HCT116 (cell line): ENCODE results near the gene TMEM156. TPM values are rescaled to one million over a fixed set of nuclear protein-coding genes. Genes with fewer than 3 reads are reported as not detected.

Experiments
- ATAC-seq: fragments of 200-7000 bp; cut with Tn5 transposase; 2 replicates; pipeline ENCODE4 v1.9.1; 2020; ENCODE audit warnings: mild to moderate bottlenecking, moderate library complexity
- BruUV-seq: library from RNA; stranded (reverse); fragments of 400-500 nt; replicated peaks from 2 replicates; lab custom pipeline; 2021; lab: Mats Ljungman, UMichigan
- CTCF ChIA-PET: fragments of 300-600 bp; sonication (Branson Sonifier 250); formaldehyde crosslinking; loops from one replicate; lab custom pipeline; 2021; ENCODE audit warnings: antibody characterized with exemption; lab: Charles Lee
- POLR2A ChIA-PET: fragments of 300-600, 350-600 bp; sonication (Branson Sonifier 250); formaldehyde crosslinking; loops from one replicate; lab custom pipeline; 2021; ENCODE audit warnings: antibody characterized with exemption; lab: Charles Lee
- RAD21 ChIA-PET, 2 experiments: fragments of 300-600 bp; sonication (Branson Sonifier 250); formaldehyde crosslinking; loops; one replicate each; lab custom pipeline; 2023; ENCODE audit warnings: low total read pairs in 2 of 2; ENCODE audit not compliant: uncharacterized antibody in 2 of 2, unreplicated experiment in 2 of 2, low non-redundant PET in 1 of 2; lab: Charles Lee
- DNase-seq: peaks from one replicate; pipeline ENCODE4 v3.0.0-alpha.2; 2010; ENCODE audit warnings: low read depth, low spot score
- H2AFZ ChIP-seq: fragments of 200-600 bp; shearing (Covaris generic), sonication (generic); 2 replicates; pipeline ENCODE4 v1.6.1; 2017; ENCODE audit warnings: low read depth, mixed run types, mixed read lengths, antibody characterized with exemption, low read length; ENCODE audit not compliant: poor library complexity, severe bottlenecking
- H3K27ac ChIP-seq: 2 replicates; pipeline ENCODE4 v1.5.1; 2012; ENCODE audit warnings: low read depth, low read length
- H3K27me3 ChIP-seq: fragments of 200-600 bp; sonication (generic); 2 replicates; pipeline ENCODE4 v1.6.1; 2016; ENCODE audit warnings: mixed run types, low read length, mixed read lengths; ENCODE audit not compliant: insufficient read depth
- H3K36me3 ChIP-seq, 2 experiments: fragments of 200-500 bp in 1 of 2; fragments of 200-600 bp in 1 of 2; sonication (Bioruptor generic) in 1 of 2; sonication (generic) in 1 of 2; 2 replicates each; pipeline versions ENCODE4 v1.5.1 to v1.6.1; 2014 to 2016; ENCODE audit warnings: low read length in 2 of 2, inconsistent platforms in 1 of 2, mixed read lengths in 1 of 2, mixed run types in 1 of 2; ENCODE audit not compliant: insufficient read depth in 2 of 2, control insufficient read depth in 1 of 2
- H3K4me1 ChIP-seq, 2 experiments: fragments of 200-600 bp in 1 of 2; sonication (generic) in 1 of 2; 2 replicates each; pipeline versions ENCODE4 v1.5.1 to v1.6.1; 2012 to 2017; ENCODE audit warnings: low read length in 2 of 2, inconsistent platforms in 1 of 2, mild to moderate bottlenecking in 1 of 2, mixed read lengths in 1 of 2, mixed run types in 1 of 2, moderate library complexity in 1 of 2; ENCODE audit not compliant: insufficient read depth in 2 of 2, control insufficient read depth in 1 of 2
- H3K4me2 ChIP-seq: fragments of 200-600 bp; sonication (generic); 2 replicates; pipeline ENCODE4 v1.6.1; 2017; ENCODE audit warnings: mixed run types, low read length, mixed read lengths
- H3K4me3 ChIP-seq, 2 experiments: fragments of 200-600 bp in 1 of 2; sonication (generic) in 1 of 2; replicated peaks in 1 of 2; 2 replicates each; pipeline ENCODE4 v1.5.1; 2011 to 2016; ENCODE audit warnings: low read length in 2 of 2, control low read depth in 1 of 2, low read depth in 1 of 2, mild to moderate bottlenecking in 1 of 2, mixed read lengths in 1 of 2, mixed run types in 1 of 2
- H3K79me2 ChIP-seq: fragments of 200-600 bp; sonication (generic); 2 replicates; pipeline ENCODE4 v1.6.1; 2017; ENCODE audit warnings: mild to moderate bottlenecking, mixed run types, low read length, moderate library complexity, mixed read lengths; ENCODE audit not compliant: insufficient read depth
- H3K9ac ChIP-seq: fragments of 200-600 bp; sonication (generic); 2 replicates; pipeline ENCODE4 v1.6.1; 2016; ENCODE audit warnings: low read length, mixed read lengths
- H3K9me2 ChIP-seq: fragments of 200-600 bp; sonication (generic), shearing (Covaris generic); 2 replicates; pipeline ENCODE4 v1.6.1; 2017; ENCODE audit warnings: mixed run types, mild to moderate bottlenecking, moderate library complexity; ENCODE audit not compliant: insufficient read depth
- H3K9me3 ChIP-seq, 2 experiments: fragments of 200-500 bp in 1 of 2; fragments of 200-600 bp in 1 of 2; sonication (Bioruptor generic) in 1 of 2; sonication (generic) in 1 of 2; 2 replicates each; pipeline ENCODE4 v1.6.1; 2014 to 2017; ENCODE audit warnings: low read length in 2 of 2, mixed read lengths in 2 of 2, inconsistent platforms in 1 of 2, low read depth in 1 of 2, mild to moderate bottlenecking in 1 of 2, mixed run types in 1 of 2, moderate library complexity in 1 of 2; ENCODE audit not compliant: control insufficient read depth in 1 of 2, insufficient read depth in 1 of 2
- H4K20me1 ChIP-seq: fragments of 200-600 bp; sonication (generic), shearing (Covaris generic); 2 replicates; pipeline ENCODE4 v1.6.1; 2017; ENCODE audit warnings: mixed run types, mild to moderate bottlenecking, moderate library complexity; ENCODE audit not compliant: insufficient read depth
- CBX3 ChIP-seq: IDR thresholded peaks from 2 replicates; pipeline ENCODE4 v1.6.1; 2012; ENCODE audit warnings: low read depth
- CEBPB ChIP-seq: IDR thresholded peaks from 2 replicates; pipeline ENCODE4 v1.6.1; 2012; ENCODE audit warnings: low read depth
- EGR1 ChIP-seq: IDR thresholded peaks from 2 replicates; pipeline ENCODE4 v1.6.1; 2012; ENCODE audit warnings: low read depth
- EZH2phosphoT487 ChIP-seq: fragments of 200-600 bp; IDR thresholded peaks from 2 replicates; pipeline ENCODE4 v1.6.1; 2018; ENCODE audit warnings: antibody characterized with exemption, borderline replicate concordance
- FOSL1 ChIP-seq: IDR thresholded peaks from 2 replicates; pipeline ENCODE4 v1.6.1; 2012; ENCODE audit warnings: low read depth
- JUND ChIP-seq: IDR thresholded peaks from 2 replicates; pipeline ENCODE4 v1.6.1; 2012
- POLR2A ChIP-seq: IDR thresholded peaks from 2 replicates; pipeline ENCODE4 v1.7.0; 2011; ENCODE audit warnings: borderline replicate concordance; ENCODE audit not compliant: insufficient read depth, insufficient read length; ENCODE audit errors: extremely low read depth
- POLR2AphosphoS5 ChIP-seq: IDR thresholded peaks from 2 replicates; pipeline ENCODE4 v1.6.1; 2011; ENCODE audit warnings: mild to moderate bottlenecking, low read depth, low read length, moderate library complexity
- RAD21 ChIP-seq: IDR thresholded peaks from 2 replicates; pipeline ENCODE4 v1.6.1; 2012; ENCODE audit warnings: low read depth, mild to moderate bottlenecking
- REST ChIP-seq: IDR thresholded peaks from 2 replicates; pipeline ENCODE4 v1.6.1; 2012; ENCODE audit warnings: low read depth
- SIN3A ChIP-seq: IDR thresholded peaks from 2 replicates; pipeline ENCODE4 v1.6.1; 2012; ENCODE audit warnings: low read depth
- SP1 ChIP-seq: IDR thresholded peaks from 2 replicates; pipeline ENCODE4 v1.6.1; 2012; ENCODE audit warnings: low read depth
- SRF ChIP-seq: IDR thresholded peaks from 2 replicates; pipeline ENCODE4 v1.6.1; 2012; ENCODE audit warnings: low read depth
- YY1 ChIP-seq: IDR thresholded peaks from 2 replicates; pipeline ENCODE4 v1.6.1; 2011; ENCODE audit warnings: low read length, low read depth, moderate library complexity, mild to moderate bottlenecking; ENCODE audit not compliant: insufficient replicate concordance; ENCODE audit errors: extremely low read depth
- ZFX ChIP-seq: fragments of 450-650 bp; IDR thresholded peaks from 2 replicates; pipeline ENCODE4 v1.6.1; 2017
- intact Hi-C: fragments of 100-400 bp; cut with micrococcal nuclease; formaldehyde crosslinking; loops from 2 replicates; pipeline ENCODE4 v1.10.0; 2022
- total RNA-seq: library from RNA; stranded (reverse); gene quantifications from one replicate; pipeline ENCODE4 v1.2.1, GENCODE V29; 2021; ENCODE audit not compliant: unreplicated experiment
- TF ChIP-seq, protein P1 (sequence below), 3 experiments: fragments of 200-600 bp in 1 of 3; sonication (generic) in 1 of 3; IDR thresholded peaks in 2 of 3; conservative IDR thresholded peaks in 1 of 3; 2 replicates each; pipeline ENCODE4 v1.5.1; 2012 to 2017; ENCODE audit warnings: low read depth in 2 of 3, low read length in 2 of 3, antibody characterized with exemption in 1 of 3, borderline replicate concordance in 1 of 3, control low read depth in 1 of 3, mild to moderate bottlenecking in 1 of 3, mixed read lengths in 1 of 3, mixed run types in 1 of 3, moderate library complexity in 1 of 3; ENCODE audit not compliant: insufficient read depth in 1 of 3

The TMEM156 gene
- total RNA-seq, 1 experiment from 2014 or later, result 0.22 TPM

DNA sequence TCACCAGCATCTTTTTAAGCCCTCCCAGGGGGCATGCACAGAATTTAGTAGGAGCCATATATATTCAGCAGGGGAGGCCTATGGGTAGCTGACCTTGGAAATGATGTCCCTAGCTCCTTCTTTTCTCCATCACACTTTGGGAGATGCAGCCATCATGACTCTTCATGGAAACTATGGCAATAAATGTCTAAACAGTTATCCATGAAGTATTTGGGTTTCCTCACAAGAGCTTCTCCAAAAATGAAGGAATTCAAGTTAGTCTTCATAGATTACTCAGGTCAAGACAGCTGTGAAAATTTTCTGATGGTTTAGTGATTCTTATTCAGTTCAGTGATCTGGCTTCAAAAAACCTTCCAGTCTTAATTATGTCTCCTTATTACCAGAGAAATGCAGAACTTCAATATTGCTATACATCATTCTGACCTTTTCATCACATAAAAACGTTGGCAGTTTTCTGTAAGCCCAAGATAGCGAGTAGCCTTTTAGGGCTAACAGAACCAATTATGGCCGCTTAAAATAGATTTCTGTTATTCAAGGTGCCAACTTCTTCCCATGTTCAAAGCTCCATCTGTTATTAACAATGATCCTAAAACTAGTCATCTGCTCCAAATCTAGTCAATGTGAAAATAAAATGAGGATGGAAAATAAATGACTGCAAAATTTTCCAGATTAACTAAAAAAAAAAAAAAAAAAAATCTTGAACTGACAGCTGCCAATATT, 52.5 kb downstream of the TMEM156 start:
- H3K4me2 ChIP-seq, result no peak overlapping the region
- DNase-seq, result no peak
- H2AFZ ChIP-seq, result no peak overlapping the region
- no peak overlapping the region for H3K4me3 ChIP-seq
- ATAC-seq, result no peak
- no peaks in the 10 kb centered on the region for H3K9me3 ChIP-seq
- ChIA-PET CTCF (no interaction called here), RAD21 (no interaction called here), POLR2A (no interaction called here)
- no peaks in the 10 kb centered on the region for H3K4me1 ChIP-seq
- H3K27me3 ChIP-seq, result no peaks in the 10 kb centered on the region
- no peak overlapping the region for H3K9ac ChIP-seq
- H3K79me2 ChIP-seq, result no peaks in the 10 kb centered on the region
- no peaks in the 10 kb centered on the region for H3K36me3 ChIP-seq
- no TSS peak for BruUV-seq
- intact Hi-C loops, result no loop called here
- no peak overlapping the region for H3K27ac ChIP-seq
- no peaks in the 10 kb centered on the region for H3K9me2 ChIP-seq
- H4K20me1 ChIP-seq, result no peaks in the 10 kb centered on the region
- no peak for TF ChIP-seq EGR1
- TF ChIP-seq YY1, result no peak
- TF ChIP-seq REST, result no peak
- TF ChIP-seq RAD21, result no peak
- no peak for TF ChIP-seq FOSL1
- no peak for TF ChIP-seq ZFX
- no peak for TF ChIP-seq JUND
- TF ChIP-seq SIN3A, result no peak
- TF ChIP-seq EZH2phosphoT487, result no peak
- TF ChIP-seq CBX3, result no peak
- TF ChIP-seq POLR2AphosphoS5, result no peak
- no peak for TF ChIP-seq POLR2A
- TF ChIP-seq CEBPB, result no peak
- TF ChIP-seq, protein P1, sequence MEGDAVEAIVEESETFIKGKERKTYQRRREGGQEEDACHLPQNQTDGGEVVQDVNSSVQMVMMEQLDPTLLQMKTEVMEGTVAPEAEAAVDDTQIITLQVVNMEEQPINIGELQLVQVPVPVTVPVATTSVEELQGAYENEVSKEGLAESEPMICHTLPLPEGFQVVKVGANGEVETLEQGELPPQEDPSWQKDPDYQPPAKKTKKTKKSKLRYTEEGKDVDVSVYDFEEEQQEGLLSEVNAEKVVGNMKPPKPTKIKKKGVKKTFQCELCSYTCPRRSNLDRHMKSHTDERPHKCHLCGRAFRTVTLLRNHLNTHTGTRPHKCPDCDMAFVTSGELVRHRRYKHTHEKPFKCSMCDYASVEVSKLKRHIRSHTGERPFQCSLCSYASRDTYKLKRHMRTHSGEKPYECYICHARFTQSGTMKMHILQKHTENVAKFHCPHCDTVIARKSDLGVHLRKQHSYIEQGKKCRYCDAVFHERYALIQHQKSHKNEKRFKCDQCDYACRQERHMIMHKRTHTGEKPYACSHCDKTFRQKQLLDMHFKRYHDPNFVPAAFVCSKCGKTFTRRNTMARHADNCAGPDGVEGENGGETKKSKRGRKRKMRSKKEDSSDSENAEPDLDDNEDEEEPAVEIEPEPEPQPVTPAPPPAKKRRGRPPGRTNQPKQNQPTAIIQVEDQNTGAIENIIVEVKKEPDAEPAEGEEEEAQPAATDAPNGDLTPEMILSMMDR (IDR thresholded peaks at IDR 0.05 in 2 of 3, conservative IDR thresholded peaks at IDR 0.05 in 1 of 3; ENCODE audit: borderline replicate concordance in 1 of 3, insufficient read depth in 1 of 3, low read depth in 2 of 3, low read length in 2 of 3), result no peak
- TF ChIP-seq SRF, result no peak
- TF ChIP-seq SP1, result no peak
